HFF-Myc (cell line): ENCODE measurements around the gene AMT.

Source experiments
- DNase-seq: peaks from one replicate; pipeline ENCODE4 v3.0.0-alpha.2; 2011; ENCODE audit warnings: low read depth; ENCODE audit errors: extremely low read depth
- H3K4me3 ChIP-seq: replicated peaks from 2 replicates; pipeline ENCODE4 v1.5.1; 2011; ENCODE audit warnings: low read depth, mild to moderate bottlenecking, control low read depth, low read length
- CTCF ChIP-seq: IDR thresholded peaks from 2 replicates; pipeline ENCODE4 v1.5.1; 2012; ENCODE audit warnings: mild to moderate bottlenecking, low read depth, low read length, control low read depth; ENCODE audit errors: missing control alignments

The AMT gene

GRCh38 chr3:49424816-49425215 lies 2.5 kb upstream of the AMT start:
- no peak for DNase-seq
- no peak for TF ChIP-seq CTCF

GRCh38 chr3:49421890-49422378 lies 339 bp downstream of the AMT start:
- H3K4me3 ChIP-seq: no peak overlapping the region
- DNase-seq: no peak
- TF ChIP-seq CTCF: no peak

More at GRCh38 chr3:49424816-49425215, 2.5 kb upstream of the AMT start:
- no peak overlapping the region for H3K4me3 ChIP-seq

GRCh38 chr3:49417516-49418120 lies 4.7 kb downstream of the AMT start:
- no peak for TF ChIP-seq CTCF
- no peak overlapping the region for H3K4me3 ChIP-seq
- DNase-seq: no peak

- H3K4me3 ChIP-seq: no peak overlapping the region
- no peak for TF ChIP-seq CTCF
- DNase-seq: no peak
Measured at GRCh38 chr3:49416867-49417266, 5.4 kb downstream of the AMT start.

DNA sequence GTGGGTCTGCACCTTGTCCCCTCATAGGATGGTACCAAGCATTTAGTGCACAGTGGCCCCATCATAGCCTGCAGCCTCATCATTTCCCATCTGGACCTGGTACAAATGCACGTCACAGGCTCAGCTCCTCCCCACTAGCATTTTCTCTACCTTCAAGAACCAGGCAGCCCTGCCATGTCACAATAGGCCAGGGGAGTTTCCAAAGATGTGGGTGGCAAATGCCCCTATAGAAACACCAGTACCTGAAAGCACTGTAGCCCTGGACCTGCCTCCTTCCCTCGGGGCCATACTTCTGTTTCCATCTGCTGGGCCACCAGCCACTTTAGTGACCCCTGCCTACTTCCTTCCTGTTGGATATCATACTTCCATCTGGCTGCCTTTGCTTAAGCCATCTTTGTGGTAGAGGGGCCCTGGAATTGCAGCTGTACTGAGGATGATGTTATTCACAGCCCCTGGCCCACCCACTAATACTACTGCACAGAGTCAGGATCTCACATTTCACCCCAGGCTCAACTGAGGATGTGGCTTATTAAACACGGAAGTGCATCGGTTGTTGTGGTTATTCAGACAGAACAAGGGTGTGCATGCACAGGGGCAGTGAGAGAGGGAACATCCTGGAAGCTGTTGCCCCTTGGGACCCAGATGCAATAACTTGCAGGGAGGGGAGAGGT lies 6.2 kb downstream of the AMT start:
- no peak for DNase-seq
- H3K4me3 ChIP-seq: no peak overlapping the region
- TF ChIP-seq CTCF: no peak

GRCh38 chr3:49414753-49415152 lies 7.5 kb downstream of the AMT start:
- no peak overlapping the region for H3K4me3 ChIP-seq
- DNase-seq: no peak
- TF ChIP-seq CTCF: no peak

DNA sequence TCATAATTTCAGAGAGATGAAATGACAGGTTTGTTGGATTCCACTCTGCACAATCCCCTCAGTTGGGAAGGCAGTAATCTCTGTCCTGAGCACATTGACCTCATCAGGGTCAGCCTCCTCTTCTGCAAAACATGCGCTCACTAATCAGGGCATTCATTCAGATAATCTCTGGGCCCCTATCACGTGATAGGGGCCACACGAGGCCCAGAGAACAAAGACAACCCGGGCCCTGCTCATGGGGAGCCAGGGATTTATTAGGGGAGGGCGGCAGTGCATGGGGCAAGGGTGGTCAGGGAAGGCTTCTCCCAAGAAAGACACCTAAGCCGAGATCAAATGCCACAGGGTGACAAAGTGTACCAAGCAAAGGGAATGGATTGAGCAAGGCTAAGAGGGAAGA lies 8.9 kb downstream of the AMT start:
- H3K4me3 ChIP-seq: peak overlapping the region; percentile 88
- no peak for DNase-seq
- TF ChIP-seq CTCF: no peak
